HepG2 (cell line): ENCODE results near the gene PPP1R9B. TPM values are rescaled to one million over a fixed set of nuclear protein-coding genes. Genes with fewer than 3 reads are reported as not detected.

Experiments
- ATAC-seq: fragments of 200-7000 bp; cut with Tn5 transposase; 3 replicates; pipeline ENCODE4 v1.9.1; 2020; ENCODE audit warnings: mild to moderate bottlenecking, moderate library complexity
- BruUV-seq: library from RNA; stranded (reverse); fragments of 400-500 nt; replicated peaks from 2 replicates; lab custom pipeline; 2021; lab: Mats Ljungman, UMichigan
- CTCF ChIA-PET: fragments of 300-600 bp; formaldehyde crosslinking; extraction: SDS; loops from one replicate; lab custom pipeline; 2021; ENCODE audit warnings: low total read pairs, inconsistent platforms, low intra/inter-chr PET ratio; lab: Yijun Ruan, JAX
- POLR2A ChIA-PET: fragments of 350-600 bp; sonication (Branson Sonifier 250); formaldehyde crosslinking; loops from one replicate; lab custom pipeline; 2020; ENCODE audit warnings: antibody characterized with exemption, inconsistent platforms; lab: Yijun Ruan, JAX
- DNase-seq: peaks from one replicate; pipeline ENCODE4 v3.0.0-alpha.2; 2015; ENCODE audit warnings: low spot score
- FAIRE-seq: peaks from 3 replicates; lab custom pipeline; 2011; peaks lifted over from hg19 to GRCh38; lab: Jason Lieb, UNC
- H2AFZ ChIP-seq: one replicate; pipeline ENCODE4 v1.6.1; 2011; ENCODE audit warnings: low read length, inconsistent platforms
- H3K27ac ChIP-seq: fragments of 300-600 bp; 3 replicates; pipeline ENCODE4 v1.8.0; 2011; ENCODE audit warnings: mixed run types, mild to moderate bottlenecking, mixed read lengths, low read length, inconsistent platforms; ENCODE audit not compliant: insufficient read depth; ENCODE audit errors: extremely low read length
- H3K27me3 ChIP-seq, 2 experiments: fragments of 200-600 bp in 1 of 2; 2 replicates in 1 of 2; 3 replicates in 1 of 2; pipeline versions ENCODE4 v1.6.0 to v1.8.0; 2011; ENCODE audit warnings: low read length in 2 of 2, mild to moderate bottlenecking in 2 of 2, moderate library complexity in 2 of 2, inconsistent platforms in 1 of 2; ENCODE audit not compliant: insufficient read depth in 2 of 2, control insufficient read depth in 1 of 2
- H3K36me3 ChIP-seq, 2 experiments: fragments of 200-600 bp in 1 of 2; replicated peaks in 1 of 2; 2 replicates in 1 of 2; 3 replicates in 1 of 2; pipeline versions ENCODE4 v1.5.1 to v1.8.0; 2011; ENCODE audit warnings: low read length in 2 of 2, inconsistent platforms in 1 of 2; ENCODE audit not compliant: insufficient read depth in 2 of 2, control insufficient read depth in 1 of 2
- H3K4me1 ChIP-seq: 2 replicates; pipeline ENCODE4 v1.5.1; 2012; ENCODE audit warnings: low read length, inconsistent platforms; ENCODE audit not compliant: insufficient read depth
- H3K4me2 ChIP-seq: 2 replicates; pipeline ENCODE4 v1.6.0; 2011; ENCODE audit warnings: low read depth, low read length, inconsistent platforms
- H3K4me3 ChIP-seq, 3 experiments: fragments of 200-600 bp in 1 of 3; sonication (generic), shearing (Covaris generic) in 1 of 3; replicated peaks in 1 of 3; 2 replicates each; pipeline ENCODE4 v1.5.1; 2011 to 2016; ENCODE audit warnings: low read length in 3 of 3, inconsistent platforms in 2 of 3, low read depth in 2 of 3, mild to moderate bottlenecking in 2 of 3, control low read depth in 1 of 3, mixed read lengths in 1 of 3; ENCODE audit not compliant: insufficient read depth in 1 of 3
- H3K79me2 ChIP-seq: one replicate; pipeline ENCODE4 v1.6.1; 2011; ENCODE audit warnings: low read length, inconsistent platforms; ENCODE audit not compliant: insufficient read depth
- H3K9ac ChIP-seq: 2 replicates; pipeline ENCODE4 v1.6.0; 2011; ENCODE audit warnings: mild to moderate bottlenecking, low read depth, low read length, inconsistent platforms; ENCODE audit not compliant: insufficient read depth
- H3K9me3 ChIP-seq: 2 replicates; pipeline ENCODE4 v1.5.1; 2012; ENCODE audit warnings: mild to moderate bottlenecking, low read length
- H4K20me1 ChIP-seq: 2 replicates; pipeline ENCODE4 v1.6.0; 2011; ENCODE audit warnings: inconsistent platforms, mild to moderate bottlenecking, low read length, moderate library complexity; ENCODE audit not compliant: insufficient read depth
- HNRNPH1 ChIP-seq: fragments of 200-400 bp; formaldehyde crosslinking; optimal IDR thresholded peaks from 2 replicates; pipeline ENCODE3; 2017; ENCODE audit warnings: mild to moderate bottlenecking, low read depth, low read length
- KLF12 ChIP-seq: sonication (generic); formaldehyde crosslinking; IDR thresholded peaks from 2 replicates; pipeline ENCODE4 v1.4.0; 2020; ENCODE audit warnings: missing genetic modification reagents, borderline replicate concordance
- NR1H2 ChIP-seq: sonication (generic); formaldehyde crosslinking; IDR thresholded peaks from 2 replicates; pipeline ENCODE4 v1.8.1; 2022; ENCODE audit warnings: low read depth, missing genetic modification reagents, borderline replicate concordance
- RAD21 ChIP-seq: fragments of 450-650 bp; formaldehyde crosslinking; IDR thresholded peaks from 2 replicates; pipeline ENCODE4 v1.5.0; 2020; ENCODE audit warnings: mild to moderate bottlenecking
- SAP130 ChIP-seq: IDR thresholded peaks from 2 replicates; pipeline ENCODE4 v1.6.1; 2016; ENCODE audit warnings: low read depth
- ZNF263 ChIP-seq: sonication (generic); formaldehyde crosslinking; IDR thresholded peaks from 2 replicates; pipeline ENCODE4 v1.4.0; 2020; ENCODE audit warnings: missing genetic modification reagents
- ZNF430 ChIP-seq: sonication (generic); formaldehyde crosslinking; IDR thresholded peaks from 2 replicates; pipeline ENCODE4 v1.9.0; 2021; ENCODE audit warnings: mild to moderate bottlenecking, missing genetic modification reagents
- ZNF615 ChIP-seq: sonication (generic); formaldehyde crosslinking; IDR thresholded peaks from 2 replicates; pipeline ENCODE4 v1.5.0; 2020; ENCODE audit warnings: mild to moderate bottlenecking, missing genetic modification reagents, borderline replicate concordance
- WGBS: methylation state at CpG from one replicate; pipeline ENCODE4 v1.1.6; 2017; ENCODE audit warnings: low lambda C conversion rate; 5-methylcytosine and 5-hydroxymethylcytosine counted together
- in situ Hi-C: cut with HindIII; loops from 2 replicates; pipeline ENCODE4 v1.10.0; 2017; ENCODE audit warnings: low pct_unique_long_range_greater_than_20kb; ENCODE audit not compliant: extremely low pct_ligation_motif_present
- intact Hi-C: fragments of 100-400 bp; cut with micrococcal nuclease; formaldehyde crosslinking; loops from one replicate; pipeline ENCODE4 v1.10.0; 2022; ENCODE audit not compliant: unreplicated experiment
- polyA plus RNA-seq, 8 experiments: library from polyadenylated mRNA; depleted of rRNA in 3 of 8; stranded (reverse) in 7 of 8; unstranded in 1 of 8; fragments of >200 nt; fragmentation: Illumina TruSeq in 4 of 8; extraction: Trizol in 4 of 8; gene quantifications; 2 replicates each; pipeline versions ENCODE4 v1.2.1 to v1.2.3, GENCODE V29; 2011 to 2016; ENCODE audit warnings: low read depth in 4 of 8, missing spikeins in 1 of 8, mixed read lengths in 1 of 8; ENCODE audit not compliant: insufficient read depth in 1 of 8
- total RNA-seq, 5 experiments: library from RNA; depleted of rRNA; stranded (reverse); fragments of >200 nt; fragmentation: Illumina TruSeq; extraction: Trizol; gene quantifications; 2 replicates each; pipeline ENCODE4 v1.2.3, GENCODE V29; 2016; ENCODE audit warnings: low read depth in 1 of 5
- TF ChIP-seq, protein P1 (sequence below): sonication (generic); formaldehyde crosslinking; IDR thresholded peaks from 2 replicates; pipeline ENCODE4 v1.4.0; 2020; ENCODE audit warnings: mild to moderate bottlenecking, missing genetic modification reagents
- TF ChIP-seq, protein P2 (sequence below): IDR thresholded peaks from 2 replicates; pipeline ENCODE4 v1.6.1; 2016; ENCODE audit warnings: missing genetic modification reagents, missing compliant biosample characterization
- TF ChIP-seq, protein P3 (sequence below), 2 experiments: sonication (generic) in 1 of 2; formaldehyde crosslinking in 1 of 2; IDR thresholded peaks; 2 replicates each; pipeline versions ENCODE4 v1.6.1 to v1.9.0; 2014 to 2022; ENCODE audit warnings: antibody characterized with exemption in 1 of 2, borderline replicate concordance in 1 of 2, inconsistent platforms in 1 of 2, low read depth in 1 of 2, missing genetic modification reagents in 1 of 2

Gene PPP1R9B
- total and polyA plus RNA-seq, 2 of the 13 experiments (the other 11 are each of a cell fraction or from before 2014, with no cell fraction given), result 9.4 to 15.8 TPM

DNA sequence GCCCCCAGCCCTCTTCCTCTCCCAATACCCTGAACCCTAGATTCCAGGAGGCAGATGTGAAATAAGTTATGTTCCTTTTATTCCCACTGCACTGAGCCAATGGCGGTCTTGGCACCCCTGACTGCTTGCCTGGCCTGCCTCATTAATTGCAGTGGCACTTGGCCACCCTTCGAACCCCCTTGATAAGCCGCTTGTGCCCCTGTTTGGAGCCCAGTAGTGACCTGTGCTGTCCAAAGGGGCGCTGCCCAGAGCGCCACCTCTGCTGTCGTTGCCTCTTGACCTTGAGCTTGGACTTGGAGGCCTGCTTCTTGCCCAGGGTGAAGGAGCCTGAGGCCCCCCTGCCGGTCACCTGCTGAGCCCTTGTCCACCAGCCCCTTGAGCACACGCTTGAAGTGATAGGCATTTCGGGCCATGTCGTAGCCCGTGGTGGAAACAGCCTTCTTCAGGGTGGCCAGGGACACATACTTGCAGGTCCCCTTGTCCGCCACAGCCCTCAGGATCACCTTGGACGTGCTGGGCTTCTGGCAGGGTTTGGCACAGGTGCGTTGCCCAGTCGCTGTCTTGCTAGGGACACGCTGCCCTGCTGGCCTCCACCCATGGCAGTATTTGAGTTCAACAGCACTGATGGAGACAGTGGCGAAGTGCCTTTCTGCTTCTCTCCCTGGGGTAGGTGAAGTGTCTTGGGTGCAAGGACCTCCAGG is 21.0 kb upstream of the PPP1R9B start (continued):
- TF ChIP-seq, protein P1, sequence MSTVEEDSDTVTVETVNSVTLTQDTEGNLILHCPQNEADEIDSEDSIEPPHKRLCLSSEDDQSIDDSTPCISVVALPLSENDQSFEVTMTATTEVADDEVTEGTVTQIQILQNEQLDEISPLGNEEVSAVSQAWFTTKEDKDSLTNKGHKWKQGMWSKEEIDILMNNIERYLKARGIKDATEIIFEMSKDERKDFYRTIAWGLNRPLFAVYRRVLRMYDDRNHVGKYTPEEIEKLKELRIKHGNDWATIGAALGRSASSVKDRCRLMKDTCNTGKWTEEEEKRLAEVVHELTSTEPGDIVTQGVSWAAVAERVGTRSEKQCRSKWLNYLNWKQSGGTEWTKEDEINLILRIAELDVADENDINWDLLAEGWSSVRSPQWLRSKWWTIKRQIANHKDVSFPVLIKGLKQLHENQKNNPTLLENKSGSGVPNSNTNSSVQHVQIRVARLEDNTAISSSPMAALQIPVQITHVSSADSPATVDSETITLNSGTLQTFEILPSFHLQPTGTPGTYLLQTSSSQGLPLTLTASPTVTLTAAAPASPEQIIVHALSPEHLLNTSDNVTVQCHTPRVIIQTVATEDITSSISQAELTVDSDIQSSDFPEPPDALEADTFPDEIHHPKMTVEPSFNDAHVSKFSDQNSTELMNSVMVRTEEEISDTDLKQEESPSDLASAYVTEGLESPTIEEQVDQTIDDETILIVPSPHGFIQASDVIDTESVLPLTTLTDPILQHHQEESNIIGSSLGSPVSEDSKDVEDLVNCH (CRISPR knock-in tag), result no peak
- TF ChIP-seq, protein P2, sequence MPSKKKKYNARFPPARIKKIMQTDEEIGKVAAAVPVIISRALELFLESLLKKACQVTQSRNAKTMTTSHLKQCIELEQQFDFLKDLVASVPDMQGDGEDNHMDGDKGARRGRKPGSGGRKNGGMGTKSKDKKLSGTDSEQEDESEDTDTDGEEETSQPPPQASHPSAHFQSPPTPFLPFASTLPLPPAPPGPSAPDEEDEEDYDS (CRISPR knock-in tag), result no peak
- no peak for TF ChIP-seq ZNF430 (CRISPR knock-in tag)
- TF ChIP-seq ZNF615 (CRISPR knock-in tag), result no peak
- TF ChIP-seq ZNF263 (CRISPR knock-in tag), result no peak
- no peak for TF ChIP-seq SAP130 (CRISPR knock-in tag)

DNA sequence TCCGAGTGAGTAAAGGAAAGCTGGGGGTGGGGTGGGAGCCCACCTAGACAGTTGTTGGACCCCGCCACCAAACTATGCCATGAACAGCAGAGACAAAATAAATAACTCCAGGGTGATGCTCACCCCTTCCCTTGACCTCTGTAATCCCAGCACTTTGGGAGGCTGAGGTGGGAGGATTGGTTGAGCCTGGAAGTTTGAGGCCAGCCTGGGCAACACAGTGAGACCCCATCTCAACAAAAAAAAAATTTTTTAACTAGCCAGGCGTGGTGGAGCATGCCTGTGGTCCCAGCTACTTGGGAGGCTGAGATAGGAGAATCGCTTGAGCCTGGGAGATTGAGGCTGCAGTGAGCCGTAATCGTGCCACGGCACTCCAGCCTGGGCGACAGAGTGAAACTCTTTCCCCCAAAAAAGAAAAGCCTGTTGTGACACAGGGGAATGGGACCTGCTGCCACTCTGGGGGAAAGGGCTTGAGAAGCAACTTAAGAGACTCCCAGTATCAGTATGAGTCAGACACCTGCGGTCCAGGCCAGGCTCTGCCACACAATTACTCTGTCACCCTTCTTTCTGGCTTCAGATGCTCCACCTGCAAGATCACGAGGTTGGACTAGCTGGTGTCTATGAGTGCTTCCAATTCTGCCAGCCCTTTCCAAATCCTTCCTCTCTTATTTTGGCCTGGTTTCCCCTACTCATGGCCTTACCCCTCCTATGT is 20.3 kb upstream of the PPP1R9B start:
- Histone ChIP-seq H3K9ac (no peak overlapping the region), H3K27me3 (peaks cover 7 to 36% of the 10 kb centered on the region in 2 experiments; a peak in 3 of 5 replicates), H3K36me3 (no peaks in the 10 kb centered on the region), H3K27ac (no peak overlapping the region), H3K4me2 (no peak overlapping the region), H3K79me2 (no peaks in the 10 kb centered on the region), H2AFZ (no peak overlapping the region), H3K4me3 (no peak overlapping the region), H4K20me1 (no peaks in the 10 kb centered on the region), H3K9me3 (no peaks in the 10 kb centered on the region), H3K4me1 (peaks cover 49% of the 10 kb centered on the region)
- ChIA-PET POLR2A (no interaction called here), CTCF (interaction anchor here (2.2 to 4.0 kb wide), 3 partner anchors 7 to 127 kb away, joined by 11 to 36 read pairs (median 18); no protein-coding TSS in a partner anchor)
- 56% methylated on average over 10 of the region's 10 CpGs for WGBS
- intact Hi-C loops (no loop called here), in situ Hi-C loops (no loop called here)
- DNase-seq (no peak), ATAC-seq (no peak), FAIRE-seq (no peak)
- no TSS peak for BruUV-seq
- no peak for TF ChIP-seq RAD21 (CRISPR knock-in tag)
- no peak for TF ChIP-seq KLF12 (CRISPR knock-in tag)
- no peak for TF ChIP-seq NR1H2
- TF ChIP-seq HNRNPH1, result no peak
- TF ChIP-seq, protein P3, sequence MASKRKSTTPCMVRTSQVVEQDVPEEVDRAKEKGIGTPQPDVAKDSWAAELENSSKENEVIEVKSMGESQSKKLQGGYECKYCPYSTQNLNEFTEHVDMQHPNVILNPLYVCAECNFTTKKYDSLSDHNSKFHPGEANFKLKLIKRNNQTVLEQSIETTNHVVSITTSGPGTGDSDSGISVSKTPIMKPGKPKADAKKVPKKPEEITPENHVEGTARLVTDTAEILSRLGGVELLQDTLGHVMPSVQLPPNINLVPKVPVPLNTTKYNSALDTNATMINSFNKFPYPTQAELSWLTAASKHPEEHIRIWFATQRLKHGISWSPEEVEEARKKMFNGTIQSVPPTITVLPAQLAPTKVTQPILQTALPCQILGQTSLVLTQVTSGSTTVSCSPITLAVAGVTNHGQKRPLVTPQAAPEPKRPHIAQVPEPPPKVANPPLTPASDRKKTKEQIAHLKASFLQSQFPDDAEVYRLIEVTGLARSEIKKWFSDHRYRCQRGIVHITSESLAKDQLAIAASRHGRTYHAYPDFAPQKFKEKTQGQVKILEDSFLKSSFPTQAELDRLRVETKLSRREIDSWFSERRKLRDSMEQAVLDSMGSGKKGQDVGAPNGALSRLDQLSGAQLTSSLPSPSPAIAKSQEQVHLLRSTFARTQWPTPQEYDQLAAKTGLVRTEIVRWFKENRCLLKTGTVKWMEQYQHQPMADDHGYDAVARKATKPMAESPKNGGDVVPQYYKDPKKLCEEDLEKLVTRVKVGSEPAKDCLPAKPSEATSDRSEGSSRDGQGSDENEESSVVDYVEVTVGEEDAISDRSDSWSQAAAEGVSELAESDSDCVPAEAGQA (IDR thresholded peaks at IDR 0.05; ENCODE audit: low read depth), result no peak
- TF ChIP-seq, protein P3 (CRISPR knock-in tag; IDR thresholded peaks at IDR 0.05; ENCODE audit: borderline replicate concordance), result no peak
